HG03558 (cell line): ENCODE measurements around the gene RYK.

Experiments
- ATAC-seq: cut with Tn5 transposase; IDR thresholded peaks from one replicate; pipeline ENCODE4 v1.9.1; 2021; ENCODE audit warnings: moderate number of reproducible peaks; ENCODE audit not compliant: unreplicated experiment; ENCODE audit errors: extremely low read depth

RYK gene

DNA sequence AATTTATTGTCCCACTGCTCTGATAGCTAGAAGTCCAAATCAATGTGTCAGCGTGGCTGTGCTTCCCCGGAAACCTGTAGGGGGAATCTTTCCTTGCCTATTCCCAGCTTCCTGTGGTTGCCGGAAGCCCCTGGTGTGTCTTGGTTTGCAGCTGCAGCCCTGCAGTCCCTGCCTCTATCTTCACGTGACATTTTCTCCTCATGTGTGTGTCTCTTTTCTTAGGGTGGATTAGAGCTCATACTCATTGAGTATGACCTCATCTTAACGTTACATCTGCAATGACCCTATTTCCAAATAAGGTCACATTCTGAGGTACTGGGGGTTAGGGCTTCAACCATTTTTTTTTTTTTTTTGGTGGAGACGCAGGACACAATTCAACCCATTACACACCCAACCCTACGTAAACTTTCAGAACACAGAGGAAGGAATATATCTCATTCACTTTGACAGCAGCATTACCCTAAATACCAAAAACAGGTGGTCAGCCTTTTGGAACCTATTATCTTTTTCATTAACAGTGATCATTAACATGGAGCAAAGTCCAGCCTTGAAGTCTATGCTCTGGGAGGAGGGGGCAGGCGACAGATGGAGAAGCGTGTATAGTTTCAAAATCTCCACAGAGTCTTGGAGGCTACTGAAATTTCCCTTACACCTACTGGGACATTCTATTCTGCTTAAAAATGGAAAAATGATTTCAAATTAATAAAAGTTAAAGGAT, 88.6 kb downstream of the RYK start:
- no peak for ATAC-seq

DNA sequence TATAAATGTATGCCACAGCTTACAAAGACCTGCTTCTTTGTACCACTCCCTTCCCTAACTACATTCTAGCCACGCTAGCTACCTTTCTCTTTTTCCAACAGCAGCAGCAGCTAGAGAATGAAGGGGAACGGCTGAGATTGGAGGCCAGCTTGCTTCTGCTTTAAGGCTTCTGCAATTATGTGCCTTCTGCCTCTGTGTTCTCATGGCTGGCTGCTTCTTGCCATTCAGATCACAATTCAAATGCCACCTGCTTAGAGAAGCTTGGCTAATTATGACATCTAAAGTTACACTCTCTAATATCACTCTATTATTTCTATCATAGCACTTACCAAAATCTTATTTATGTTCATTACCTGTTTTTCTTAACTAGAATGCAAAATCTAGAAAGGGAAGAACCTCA, 95.2 kb downstream of the RYK start:
- ATAC-seq: no peak

DNA sequence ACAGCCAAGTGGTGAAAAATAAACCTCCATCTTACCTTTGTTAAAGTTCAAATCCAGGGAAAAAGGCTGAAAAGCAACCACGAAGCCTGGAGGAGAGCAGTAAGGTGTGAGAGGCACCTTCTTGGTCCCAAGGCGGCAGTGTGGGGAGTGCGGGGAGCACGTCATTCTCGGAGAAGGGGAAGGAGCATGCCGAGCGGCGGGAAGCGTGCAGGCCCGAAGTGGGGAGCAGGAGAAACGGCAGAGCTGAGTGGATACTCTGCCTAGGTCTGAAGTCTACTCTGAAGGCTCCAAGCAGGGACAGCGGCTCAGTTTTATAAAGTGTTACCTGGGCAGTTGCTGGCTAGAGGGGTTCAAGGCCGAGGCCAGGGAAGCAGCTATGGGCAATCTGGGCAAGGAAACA, 96.9 kb downstream of the RYK start:
- no peak for ATAC-seq

DNA sequence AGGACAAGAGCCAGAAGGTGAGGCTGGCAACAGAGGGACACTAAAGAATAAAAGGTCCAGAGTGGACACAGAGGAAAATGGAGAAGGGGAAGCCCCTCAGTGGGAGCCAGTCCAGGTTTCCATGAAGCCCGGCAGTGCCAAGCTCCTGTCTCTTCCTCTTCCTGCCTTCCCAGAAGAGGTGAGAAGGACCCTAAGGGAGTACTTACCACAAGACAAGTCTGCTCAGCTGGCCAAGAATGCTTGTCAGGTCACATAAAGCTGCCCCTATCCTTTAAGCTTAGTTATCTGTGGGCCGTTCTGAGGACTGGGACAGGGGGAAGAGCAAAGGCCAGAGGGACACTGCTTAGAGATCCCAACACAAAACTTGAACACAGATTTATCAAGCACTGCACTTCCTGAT, 100.2 kb downstream of the RYK start:
- no peak for ATAC-seq

DNA sequence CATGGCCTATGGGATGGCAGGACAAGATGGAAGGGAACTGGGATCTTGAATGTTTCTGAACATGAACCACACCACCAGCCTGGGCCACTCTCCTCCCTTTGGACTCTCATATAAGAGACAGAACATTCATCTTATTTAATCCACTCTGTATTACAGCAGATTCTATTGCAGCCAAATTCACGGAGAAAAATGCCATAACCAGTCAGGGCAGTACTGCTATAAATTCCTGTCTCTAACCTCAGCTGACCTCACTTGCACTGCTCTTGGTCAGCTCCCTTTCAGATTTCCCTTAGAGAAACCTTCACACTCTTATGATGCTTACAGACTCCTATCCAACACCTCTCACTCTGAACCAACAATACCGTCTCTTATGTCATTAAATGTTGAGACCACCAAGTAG, 101.4 kb downstream of the RYK start:
- no peak for ATAC-seq

DNA sequence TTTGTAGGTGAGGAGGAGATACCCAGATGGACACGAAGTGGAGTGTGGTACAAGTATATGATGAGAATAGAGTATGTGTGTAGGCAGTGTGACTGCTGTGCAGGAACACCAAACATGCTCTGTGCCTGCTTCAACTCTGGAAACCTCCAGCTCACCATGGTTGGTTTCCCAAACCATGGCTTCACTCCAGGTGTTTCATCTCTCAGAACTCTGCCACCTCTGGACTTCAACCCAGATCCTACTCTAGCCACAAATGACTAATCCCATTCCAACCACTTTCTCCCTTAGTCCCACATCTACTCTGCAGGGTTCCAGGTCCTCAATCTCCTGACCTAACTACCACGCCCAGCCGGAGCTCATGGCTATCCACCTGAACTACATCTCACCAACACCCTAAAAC, 102.1 kb downstream of the RYK start:
- ATAC-seq: no peak

DNA sequence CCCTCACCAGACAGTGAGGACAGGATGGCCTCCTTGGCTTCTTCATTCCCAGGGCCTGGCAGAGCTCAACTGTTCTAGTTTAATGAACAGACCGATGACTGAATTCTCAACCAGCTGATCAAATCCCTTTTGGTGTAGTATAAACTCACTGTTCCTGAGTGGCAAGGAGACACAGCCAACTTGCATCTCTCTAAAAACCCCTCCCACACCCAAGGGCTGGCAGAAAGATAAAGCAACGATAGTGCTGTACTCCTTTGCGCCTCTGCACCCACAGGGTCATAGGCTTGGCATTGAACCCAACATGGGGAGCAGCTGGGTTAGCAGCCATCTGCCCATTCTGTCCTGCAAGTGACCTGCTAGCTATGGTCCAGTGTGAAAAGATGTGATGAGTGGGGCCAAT, 103.2 kb downstream of the RYK start:
- no peak for ATAC-seq

DNA sequence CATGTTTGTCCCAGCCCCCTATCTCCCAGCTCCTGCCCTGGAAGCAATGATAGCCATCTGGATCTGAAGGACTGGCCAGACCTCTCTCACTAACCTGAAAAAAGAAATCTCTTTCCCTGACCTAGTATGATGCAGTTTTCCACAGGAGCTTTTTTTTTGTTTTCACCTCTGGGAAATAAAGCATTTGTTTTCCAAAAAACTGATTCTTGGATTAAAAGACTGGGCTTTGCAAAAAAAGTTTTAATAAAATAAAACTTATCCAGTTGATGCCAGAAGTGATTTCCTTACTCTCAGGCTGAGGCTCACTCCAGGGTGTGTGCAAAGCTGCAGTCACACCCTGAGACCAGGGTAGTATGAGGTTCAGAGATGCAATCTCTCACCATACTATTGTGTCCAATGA, 104.0 kb downstream of the RYK start:
- ATAC-seq: no peak

DNA sequence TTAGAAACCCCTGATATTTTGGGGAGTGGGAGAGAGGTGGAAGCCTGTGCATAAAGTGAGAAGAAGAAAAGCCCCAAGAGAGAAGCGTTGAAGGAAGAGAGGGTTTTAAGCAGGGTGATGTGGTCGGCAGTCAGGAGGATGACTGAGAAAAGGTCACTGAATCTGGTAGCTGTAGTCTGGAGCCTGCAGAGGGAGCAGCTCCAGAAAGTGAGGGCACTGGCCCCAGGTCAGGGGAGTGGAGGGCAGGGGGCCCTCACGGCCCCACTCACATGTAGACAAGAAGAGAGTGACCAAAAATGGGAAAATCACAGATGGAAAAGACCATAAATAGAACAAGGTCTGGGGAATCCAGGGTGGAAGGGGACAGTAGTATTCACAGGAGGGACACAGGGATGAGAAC, 105.5 kb downstream of the RYK start:
- ATAC-seq: no peak

DNA sequence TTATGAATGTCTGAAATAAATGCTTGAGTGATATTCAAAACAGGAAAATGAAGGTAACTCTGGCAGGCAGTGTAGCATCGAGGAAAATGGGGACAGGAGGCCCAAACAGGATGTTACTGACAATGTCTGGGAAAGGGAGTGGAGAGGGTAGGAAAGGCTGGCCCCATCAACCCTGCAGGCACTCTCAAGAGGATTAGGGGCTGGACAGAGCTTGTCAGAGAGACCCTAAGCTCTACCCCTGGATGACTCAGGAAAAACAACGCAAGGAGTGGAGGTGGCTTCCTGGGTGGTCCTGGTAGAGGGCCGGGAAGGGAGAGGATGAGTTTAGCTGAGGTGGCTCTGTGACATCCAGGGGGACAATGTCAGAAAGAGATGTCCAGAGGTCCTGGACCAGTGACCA, 106.0 kb downstream of the RYK start:
- no peak for ATAC-seq

DNA sequence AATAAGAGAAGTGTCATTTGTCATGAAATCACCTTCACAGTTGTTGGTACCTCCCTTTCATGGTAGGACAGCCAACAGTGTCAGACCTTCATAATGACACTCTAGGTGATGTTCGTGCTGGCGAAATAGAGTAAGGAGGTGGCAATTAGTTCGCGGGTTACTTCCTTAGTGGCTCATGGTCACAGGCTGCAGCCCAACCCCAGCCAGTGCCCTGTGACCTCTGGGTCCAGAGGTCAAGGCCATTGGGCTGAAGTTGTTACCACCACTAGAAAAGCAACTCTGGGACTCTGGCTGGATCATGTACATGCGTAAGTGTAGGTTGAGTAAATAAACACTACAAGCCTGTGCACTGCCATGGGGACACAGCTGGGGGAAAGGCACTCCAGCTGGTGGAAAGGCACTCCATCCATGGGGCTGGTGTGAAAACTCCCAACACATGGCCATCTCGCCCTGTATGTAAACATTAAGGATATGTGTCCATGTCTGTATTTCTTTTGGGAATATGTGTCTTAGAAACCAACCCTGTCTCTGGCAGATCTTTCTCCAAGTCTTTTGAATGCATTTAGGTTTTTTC, 106.7 kb downstream of the RYK start:
- ATAC-seq: no peak

DNA sequence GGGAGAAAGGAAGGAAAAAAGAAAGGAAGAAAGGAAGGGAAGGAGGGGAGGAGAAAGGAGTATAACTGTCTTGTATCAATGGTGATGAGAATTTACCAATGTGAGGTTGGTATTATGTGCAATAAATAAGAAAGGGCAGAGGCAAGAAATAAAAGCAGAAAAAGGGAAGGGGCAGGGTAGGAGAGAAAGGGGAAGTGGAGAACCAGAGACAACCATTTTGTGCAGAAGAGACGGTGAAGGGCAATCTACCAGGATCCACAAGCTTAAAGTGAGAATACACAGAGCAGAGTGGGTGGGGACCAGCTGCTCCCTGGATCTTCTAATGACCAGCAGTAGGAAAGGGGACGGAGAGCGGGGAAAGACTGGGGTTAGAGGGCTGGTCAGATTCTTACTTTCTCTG, 114.1 kb downstream of the RYK start:
- no peak for ATAC-seq

DNA sequence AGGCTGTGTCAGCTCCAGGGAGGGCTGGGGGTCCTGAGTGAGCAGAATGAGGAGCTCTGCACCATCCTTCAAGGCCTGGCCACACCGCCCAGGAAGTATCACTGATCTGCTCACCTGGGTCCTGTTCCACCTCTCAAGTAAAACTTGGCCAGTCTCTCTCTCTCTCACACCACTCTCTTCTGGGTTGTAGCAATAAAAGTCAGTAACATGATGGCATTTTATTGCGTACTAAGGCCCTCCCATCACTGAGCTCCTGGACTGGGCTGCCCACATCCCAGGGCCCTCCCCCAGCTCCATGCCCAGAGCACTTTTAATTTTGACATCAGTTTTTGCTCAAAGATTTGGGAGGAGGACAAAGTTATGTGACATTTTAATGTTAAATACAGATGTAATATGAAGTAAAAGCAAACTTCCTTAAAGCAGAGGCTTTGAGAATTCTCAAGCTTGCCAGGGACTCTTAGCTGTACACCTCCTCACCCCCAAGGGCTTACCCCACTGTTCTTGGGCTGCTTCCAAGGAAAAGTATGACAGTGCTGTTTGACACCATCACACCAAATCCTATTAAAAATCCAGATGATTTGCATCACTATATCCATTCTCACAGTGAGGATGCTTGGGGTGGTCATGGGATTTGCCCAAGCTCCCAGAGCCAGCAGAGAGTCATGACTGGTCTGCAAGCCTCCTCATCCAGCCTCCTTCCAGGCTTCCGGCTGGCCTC, 115.8 kb downstream of the RYK start:
- no peak for ATAC-seq

DNA sequence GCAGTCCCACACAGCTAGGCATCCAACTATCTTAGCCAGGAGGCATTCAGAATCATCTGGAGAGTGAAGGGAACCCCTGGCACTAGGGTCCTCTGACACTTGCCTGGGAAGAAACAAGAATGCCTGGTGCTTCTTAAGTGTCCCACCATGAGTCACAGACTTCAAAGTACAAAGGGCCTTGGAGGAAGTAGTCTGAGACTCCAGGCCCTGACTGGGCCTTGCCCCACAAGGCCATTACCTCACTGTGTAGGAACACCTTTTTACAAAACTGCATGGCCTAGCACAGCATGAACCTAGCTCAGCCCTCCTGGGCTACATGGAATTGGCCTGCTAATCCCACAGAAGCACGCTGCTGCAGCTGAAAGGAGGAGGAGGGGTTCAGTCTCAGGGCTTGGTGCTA, 116.4 kb downstream of the RYK start:
- ATAC-seq: no peak

DNA sequence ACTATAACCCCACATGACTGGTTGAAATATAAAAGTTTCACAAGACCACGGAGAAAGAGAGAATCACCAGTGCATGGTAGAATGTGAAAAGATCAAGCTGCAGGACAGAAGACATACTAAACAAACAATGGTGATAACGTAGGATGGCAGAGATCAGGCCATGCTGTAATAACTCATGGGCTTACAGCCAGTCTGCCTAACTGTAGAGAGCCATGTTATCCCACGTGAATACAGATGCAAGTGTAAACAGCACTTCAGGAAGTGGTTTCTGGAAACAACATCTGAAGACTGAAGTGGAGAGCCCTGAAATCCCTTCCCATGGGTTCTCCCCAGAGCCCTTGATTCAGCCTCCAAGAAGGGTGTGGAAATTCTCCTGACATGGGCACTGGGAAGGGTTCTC, 117.7 kb downstream of the RYK start:
- ATAC-seq: no peak

DNA sequence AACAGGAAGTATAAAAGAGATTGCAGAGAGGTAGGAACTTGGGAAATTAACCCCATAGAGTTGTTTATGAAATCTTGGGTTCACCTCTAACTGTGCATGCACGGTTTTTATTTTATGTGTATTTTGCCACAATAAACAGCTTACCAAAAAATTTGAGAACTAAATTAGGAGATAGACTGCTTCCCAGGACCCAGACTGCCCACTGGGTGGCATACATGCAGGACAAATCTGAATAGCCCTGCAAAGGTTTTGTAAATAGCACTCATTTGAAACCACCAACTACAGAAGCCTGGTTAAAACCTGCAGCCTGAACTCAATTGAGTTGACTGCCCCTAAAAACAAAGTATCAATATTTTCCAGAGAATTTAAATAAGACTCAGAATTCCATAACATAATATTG, 124.5 kb downstream of the RYK start:
- ATAC-seq: no peak

DNA sequence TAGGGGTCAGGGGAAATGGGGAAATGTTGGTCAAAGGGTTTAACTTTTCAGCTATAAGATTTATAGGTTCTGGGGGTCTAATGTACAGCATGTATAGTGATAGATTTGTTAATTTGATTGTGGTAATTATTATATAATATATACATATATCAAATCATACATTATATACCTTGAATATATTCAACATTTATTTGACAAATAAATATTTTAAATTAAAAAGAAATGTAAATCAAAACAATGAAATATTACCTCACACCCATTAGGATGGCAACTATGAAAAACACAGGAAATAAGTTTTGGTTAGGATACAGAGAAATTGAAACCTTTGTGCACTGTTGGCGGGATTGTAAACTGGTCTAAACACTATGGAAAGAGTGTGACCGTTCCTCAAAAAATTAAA, 135.9 kb downstream of the RYK start:
- no peak for ATAC-seq

DNA sequence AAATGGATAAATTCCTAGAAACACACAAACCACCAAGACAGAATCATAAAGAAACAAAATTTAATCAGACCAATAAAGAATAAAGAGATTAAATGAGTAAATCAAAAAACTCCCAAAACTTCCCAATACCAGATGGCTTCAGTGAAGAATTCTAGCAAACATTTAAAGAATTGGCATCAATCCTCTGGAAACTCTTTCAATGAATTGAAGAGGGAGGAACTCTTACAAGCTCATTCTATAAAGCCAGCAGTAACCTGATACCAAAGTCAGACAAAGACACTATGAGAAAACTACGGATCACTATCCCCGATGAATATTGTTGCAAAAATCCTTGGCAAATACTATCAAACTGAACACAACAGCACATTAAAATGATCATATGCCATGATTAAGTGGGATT, 139.0 kb downstream of the RYK start:
- ATAC-seq: no peak

DNA sequence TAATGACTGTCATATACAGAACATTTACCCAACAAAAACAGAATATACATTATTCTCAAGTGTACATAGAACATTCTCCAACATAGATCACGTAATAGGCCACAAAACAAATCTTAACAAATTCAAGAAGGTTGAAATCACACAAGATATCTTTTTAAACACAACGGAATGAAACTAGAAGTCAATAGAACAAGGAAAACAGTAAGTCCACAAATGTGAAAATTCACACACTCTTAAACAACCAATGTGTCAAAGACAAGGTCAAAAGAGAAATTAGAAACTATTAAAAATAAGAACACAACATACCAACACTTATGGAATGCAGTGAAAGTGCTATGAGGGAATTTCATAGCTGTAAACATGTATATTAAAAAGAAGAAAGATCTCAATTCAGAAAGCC, 139.7 kb downstream of the RYK start:
- no peak for ATAC-seq
